Kidney tubule cell (primary cell): ENCODE measurements around the gene CEMIP2.
"Not testable (repeated sequence)": the region's sequence is repeated elsewhere in the genome, so short reads cannot be mapped to it uniquely, and the experiment has no call there.

Experiments used
- DNase-seq: peaks from one replicate; pipeline ENCODE4 v3.0.0-alpha.2; 2018; ENCODE audit warnings: low spot score

Gene CEMIP2

GRCh38 chr9:71676460-71676859 is 91.9 kb downstream of the CEMIP2 start:
- no peak for DNase-seq

DNA sequence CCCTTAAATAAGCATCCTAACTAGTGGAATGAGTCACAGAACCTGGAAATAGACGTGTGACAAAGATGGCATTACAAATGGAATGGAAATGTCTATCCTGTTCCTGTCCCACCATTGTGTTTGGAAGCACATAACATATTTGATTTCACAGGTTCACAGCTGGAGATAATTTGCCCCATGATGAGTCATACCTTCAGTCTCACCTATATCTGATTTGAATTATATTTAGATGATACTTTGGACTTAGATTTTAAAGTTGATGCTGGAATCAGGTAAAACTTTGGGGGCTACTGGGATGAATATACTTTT is 92.5 kb downstream of the CEMIP2 start:
- peak; percentile 36 for DNase-seq

- DNase-seq, result no peak
Measured at GRCh38 chr9:71675105-71675856, 93.0 kb downstream of the CEMIP2 start.

GRCh38 chr9:71672573-71672972 is 95.7 kb downstream of the CEMIP2 start:
- DNase-seq, result no peak

- no peak for DNase-seq
Measured at GRCh38 chr9:71671289-71671688, 97.0 kb downstream of the CEMIP2 start.

DNA sequence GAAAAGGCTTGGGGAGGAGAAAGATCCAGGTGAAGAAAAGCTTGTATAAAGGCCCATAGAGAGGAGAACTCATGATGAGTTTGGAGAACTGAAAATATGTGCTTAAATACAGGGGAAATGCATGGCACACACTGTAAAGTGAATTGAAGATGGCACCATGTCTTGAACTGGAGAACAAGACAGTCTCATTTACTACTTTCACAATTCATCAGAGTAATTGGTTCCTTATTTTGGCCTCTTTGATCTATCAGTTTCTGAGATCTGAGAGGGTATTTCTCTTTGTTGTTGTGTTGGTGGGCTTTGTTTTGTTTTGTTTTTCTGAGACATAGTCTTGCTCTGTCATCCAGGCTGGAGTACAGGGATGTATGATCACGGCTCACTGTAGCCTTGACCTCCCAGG is 98.2 kb downstream of the CEMIP2 start:
- DNase-seq, result no peak

DNA sequence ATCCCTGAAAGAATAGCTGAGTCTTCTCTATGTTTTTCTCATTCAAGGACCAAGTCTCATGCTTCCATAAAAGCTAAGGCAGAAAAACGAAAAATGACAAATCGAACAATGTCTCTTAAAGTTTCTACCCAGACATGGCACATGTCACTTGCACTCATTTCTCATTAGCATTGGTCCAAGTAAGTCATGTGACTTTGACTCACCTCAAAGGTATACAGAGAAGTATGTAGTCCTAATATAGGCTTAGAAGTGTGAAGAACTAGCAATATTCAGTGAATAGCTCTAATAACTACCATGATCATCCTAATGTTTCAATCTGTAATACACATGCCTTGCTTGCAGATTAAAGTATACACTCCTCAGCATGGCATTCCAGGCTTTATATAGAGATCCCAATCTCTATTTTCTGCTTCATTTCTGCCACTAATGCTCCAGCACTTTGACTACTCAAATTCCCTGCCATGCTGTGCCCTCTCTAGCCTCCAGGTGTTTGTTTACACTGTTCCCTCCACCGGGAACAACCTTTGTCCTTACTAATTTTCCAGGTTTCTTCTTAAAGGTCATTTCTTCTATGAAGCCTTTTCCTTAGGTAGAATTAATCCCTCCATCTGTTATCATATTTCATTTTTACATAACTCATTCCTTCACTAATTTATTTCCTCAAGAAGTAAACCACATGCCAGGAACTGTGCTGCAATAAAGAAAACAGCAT is 98.9 kb downstream of the CEMIP2 start:
- no peak for DNase-seq

GRCh38 chr9:71668717-71669116 is 99.6 kb downstream of the CEMIP2 start:
- no peak for DNase-seq

GRCh38 chr9:71665247-71665646 is 103.1 kb downstream of the CEMIP2 start:
- peak; percentile 75 for DNase-seq

- no peak for DNase-seq
Measured at GRCh38 chr9:71664566-71664965, 103.7 kb downstream of the CEMIP2 start.

DNA sequence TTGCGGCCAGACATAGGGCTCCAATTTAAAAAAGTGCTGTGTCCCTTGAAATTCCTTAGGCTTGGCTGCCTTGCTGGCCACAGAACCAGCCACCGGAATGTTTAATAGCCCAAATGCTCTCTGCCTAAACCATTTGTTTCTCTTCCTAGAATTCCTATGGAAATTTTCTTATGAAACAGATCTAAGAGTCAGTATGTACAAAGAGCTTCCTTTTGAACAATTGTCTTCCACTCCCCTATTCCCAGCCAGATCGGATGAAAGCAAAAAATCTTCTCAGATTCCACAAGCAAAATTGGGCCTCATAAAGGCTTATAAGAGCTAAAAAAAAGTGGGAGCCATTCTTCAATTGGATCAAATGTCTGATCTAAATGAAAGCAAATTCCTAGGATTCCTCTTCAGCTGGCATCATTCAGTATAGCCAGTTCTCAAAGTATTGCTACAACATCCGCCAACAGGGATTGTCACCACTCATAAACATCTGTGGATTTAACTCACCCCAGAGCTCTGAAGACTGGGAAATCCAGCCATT is 104.3 kb downstream of the CEMIP2 start:
- DNase-seq, result peak; percentile 44

- no peak for DNase-seq
Measured at GRCh38 chr9:71663216-71663615, 105.1 kb downstream of the CEMIP2 start.

GRCh38 chr9:71662082-71662481 is 106.2 kb downstream of the CEMIP2 start:
- DNase-seq, result no peak

DNA sequence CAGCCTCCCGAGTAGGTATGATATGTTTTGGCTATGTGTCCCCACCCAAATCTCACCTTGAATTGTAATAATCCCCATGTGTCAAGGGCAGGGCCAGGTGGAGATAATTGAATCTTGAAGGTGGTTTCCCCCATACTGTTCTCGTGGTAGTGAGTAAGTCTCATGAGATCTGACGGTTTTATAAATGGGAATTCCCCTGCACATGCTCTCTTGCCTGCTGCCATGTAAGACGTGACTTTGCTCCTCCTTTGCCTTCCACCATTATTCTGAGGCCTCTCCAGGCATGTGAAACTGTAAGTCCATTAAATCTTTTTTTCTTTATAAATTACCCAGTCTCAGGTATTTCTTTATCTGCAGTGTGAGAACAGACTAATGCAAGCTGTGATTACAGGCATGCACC is 111.0 kb downstream of the CEMIP2 start:
- DNase-seq, result not testable (repeated sequence)

DNA sequence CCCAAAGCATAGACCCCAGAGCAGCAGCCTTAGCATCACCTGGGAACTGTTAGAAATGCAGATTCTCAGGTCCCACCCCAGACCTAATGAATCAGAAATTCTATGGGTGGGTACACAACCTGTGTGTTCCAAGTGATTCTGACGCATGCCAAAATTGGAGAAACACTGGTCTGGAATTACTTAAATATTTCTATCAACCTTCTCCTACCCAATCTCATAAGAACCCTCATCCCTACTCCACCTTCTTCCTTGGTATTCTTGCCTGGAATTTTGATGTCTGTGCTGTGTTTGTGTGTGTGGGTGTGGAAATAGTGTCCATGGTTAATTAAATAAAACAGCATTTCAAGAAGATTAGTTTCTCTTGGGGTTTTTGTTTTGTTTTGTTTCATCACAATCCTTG is 111.8 kb downstream of the CEMIP2 start:
- DNase-seq, result no peak

- DNase-seq, result no peak
Measured at GRCh38 chr9:71655778-71656177, 112.5 kb downstream of the CEMIP2 start.

DNA sequence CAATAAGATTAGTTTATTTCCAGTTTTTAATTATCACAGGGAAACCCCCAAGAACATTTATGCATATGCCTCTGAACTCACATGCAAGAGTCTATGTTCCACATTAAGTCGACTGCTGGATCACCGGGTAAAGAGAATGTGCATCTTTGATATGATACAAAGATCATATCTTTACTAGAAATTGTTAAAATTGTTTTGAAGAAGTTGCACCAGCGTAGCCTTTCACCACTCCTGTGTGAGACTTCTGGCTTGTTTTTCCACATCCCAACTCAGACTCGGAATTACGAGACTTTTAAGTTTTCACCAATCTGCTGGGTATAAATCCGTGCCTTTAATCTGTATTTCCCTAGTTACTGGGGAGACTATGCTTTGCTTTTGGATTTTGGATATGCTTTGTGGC is 113.2 kb downstream of the CEMIP2 start:
- no peak for DNase-seq

- DNase-seq, result no peak
Measured at GRCh38 chr9:71652480-71652879, 115.8 kb downstream of the CEMIP2 start.

- no peak for DNase-seq
Measured at GRCh38 chr9:71648453-71648852, 119.9 kb downstream of the CEMIP2 start.

DNA sequence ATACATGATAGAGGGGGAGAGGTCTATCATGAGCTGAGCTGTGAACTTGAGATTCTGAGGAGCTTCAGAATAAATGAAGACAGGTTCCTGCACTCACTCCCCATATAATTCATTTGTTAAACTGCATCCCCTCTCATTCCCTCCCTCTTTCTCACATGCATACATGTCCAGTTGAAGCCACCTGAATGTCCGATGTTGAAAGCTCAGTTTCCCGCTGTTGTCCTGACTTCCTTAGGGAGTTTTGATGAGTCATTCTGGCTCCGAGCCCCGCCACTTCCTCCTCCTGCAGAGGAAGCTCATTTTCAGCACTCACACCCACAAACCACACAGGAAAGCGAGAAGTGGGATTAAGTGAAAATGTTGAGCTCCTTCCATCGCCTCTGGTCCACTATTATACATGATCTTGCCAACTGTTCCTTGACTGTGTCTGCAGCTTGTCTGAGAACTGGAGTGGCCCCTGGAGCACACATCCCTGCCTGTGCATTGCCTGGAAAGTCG is 121.2 kb downstream of the CEMIP2 start:
- DNase-seq, result peak; percentile 69

DNA sequence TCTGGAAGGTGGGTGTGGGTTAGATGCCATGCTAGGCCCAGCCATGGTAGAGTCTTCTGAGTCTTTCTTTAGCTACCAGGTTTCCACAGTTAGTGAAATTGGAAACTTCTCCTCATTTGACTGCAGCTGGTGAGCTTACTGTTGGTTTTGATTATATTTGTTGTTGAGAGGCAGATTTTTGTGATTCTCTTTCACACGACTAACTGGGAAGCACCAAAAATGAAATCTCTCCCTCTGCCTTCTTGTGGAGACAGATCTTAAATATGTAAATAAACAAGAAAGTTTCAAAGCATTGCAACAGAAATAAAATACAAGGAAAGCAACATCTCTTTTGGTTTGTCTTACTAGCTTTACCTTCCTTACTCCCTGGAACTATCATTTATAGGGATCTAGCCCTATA is 122.2 kb downstream of the CEMIP2 start:
- no peak for DNase-seq

DNA sequence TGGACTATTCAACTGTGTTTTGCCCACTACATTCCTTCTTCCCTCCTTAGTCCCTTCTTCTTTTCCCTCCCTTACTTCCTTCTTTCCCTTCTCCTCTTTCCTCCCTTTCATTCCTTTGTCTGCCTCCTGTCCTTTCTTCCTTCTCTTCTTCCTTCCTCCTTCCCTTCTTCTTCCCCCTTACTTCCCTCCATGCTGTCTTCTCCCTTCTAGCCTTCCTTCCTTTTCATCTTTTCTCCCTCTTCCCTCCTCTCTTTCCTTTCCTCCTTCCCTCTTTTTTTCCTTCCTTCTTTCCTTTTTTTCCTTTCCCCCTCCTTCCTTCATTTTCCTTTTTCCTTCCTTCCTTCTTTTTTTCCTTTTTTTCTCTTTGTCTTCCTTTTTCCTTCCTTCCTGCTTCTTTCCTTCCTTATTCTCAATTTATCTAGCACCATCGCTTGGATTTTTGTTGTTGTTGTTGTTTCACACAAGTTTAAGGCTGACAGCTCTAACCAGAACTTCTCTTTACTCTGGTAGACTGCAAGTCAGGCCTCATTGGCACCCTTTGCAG is 123.4 kb downstream of the CEMIP2 start:
- no peak for DNase-seq

DNA sequence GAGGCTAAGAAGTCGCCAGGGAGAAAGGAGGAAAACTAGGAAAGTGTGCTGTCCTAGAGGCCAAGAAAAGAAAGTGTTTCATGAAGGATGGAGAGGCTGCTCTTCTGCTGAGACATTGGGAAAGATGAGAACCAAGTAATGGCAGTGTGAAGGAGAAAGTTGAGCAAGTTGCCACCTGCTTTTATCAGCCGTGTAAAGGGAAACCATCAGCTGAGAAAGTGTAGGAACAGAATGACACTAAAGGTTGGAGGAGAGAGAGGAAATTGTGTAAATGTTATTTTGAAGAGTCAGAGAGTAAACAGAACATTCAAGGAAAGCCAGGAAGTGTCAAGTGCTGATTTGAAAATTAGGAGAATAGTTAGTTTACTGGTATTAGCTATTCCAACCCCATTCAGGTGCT is 125.0 kb downstream of the CEMIP2 start:
- no peak for DNase-seq
